Nephron progenitor cell (in vitro differentiated cells): ENCODE results near the gene CEACAM4.
"Not testable (repeated sequence)": the region's sequence is repeated elsewhere in the genome, so short reads cannot be mapped to it uniquely, and the experiment has no call there.

Experiments used
- DNase-seq: peaks from one replicate; pipeline ENCODE4 v3.0.0; 2021
- H3K27ac Mint-ChIP-seq: 2 replicates; pipeline ENCODE4 v1.8.0; 2021; ENCODE audit warnings: mild to moderate bottlenecking, moderate library complexity, mixed read lengths
- H3K27me3 Mint-ChIP-seq: 2 replicates; pipeline ENCODE4 v1.8.0; 2021; ENCODE audit warnings: mild to moderate bottlenecking, low read depth, mixed read lengths; ENCODE audit not compliant: poor library complexity
- H3K36me3 Mint-ChIP-seq: 2 replicates; pipeline ENCODE4 v1.8.0; 2021; ENCODE audit warnings: low read depth, mixed read lengths
- H3K4me1 Mint-ChIP-seq: 2 replicates; pipeline ENCODE4 v1.8.0; 2021; ENCODE audit warnings: mixed read lengths
- H3K4me3 Mint-ChIP-seq: 2 replicates; pipeline ENCODE4 v1.8.0; 2021; ENCODE audit warnings: mild to moderate bottlenecking, moderate library complexity, mixed read lengths
- H3K9me3 Mint-ChIP-seq: 2 replicates; pipeline ENCODE4 v1.8.0; 2021; ENCODE audit warnings: mild to moderate bottlenecking, moderate library complexity, mixed read lengths
- TF ChIP-seq, protein P1 (sequence below): fragments of 200-600 bp; sonication (generic); IDR thresholded peaks from 2 replicates; pipeline ENCODE4 v1.5.0; 2021; ENCODE audit warnings: antibody characterized with exemption

CEACAM4 gene

DNA sequence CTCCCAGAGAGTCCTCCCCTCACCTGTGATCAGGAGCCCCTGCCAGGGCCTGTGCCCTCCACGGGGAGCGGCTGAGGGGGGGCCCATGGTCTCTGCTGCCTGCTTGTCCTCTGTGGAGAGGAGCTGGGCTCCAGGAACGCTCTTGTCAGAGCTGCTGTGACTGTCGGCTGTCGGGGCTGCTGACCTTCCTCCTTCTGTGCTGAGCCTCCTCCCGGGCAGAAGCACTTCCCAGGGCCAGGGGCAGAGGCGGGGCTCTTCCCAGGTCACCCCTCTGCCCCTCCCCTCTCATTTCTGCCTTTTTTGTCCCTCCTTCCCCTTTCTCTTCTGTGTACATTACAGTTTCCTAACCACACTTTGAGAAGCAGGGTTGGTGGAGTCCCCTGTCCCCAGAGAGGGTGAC is at the start of gene CEACAM4:
Gene CEACAM4, minus strand, starts transcription at position 198 of the 400 bp plus-strand sequence. Its CDS starts 111 bp downstream, at position 87.
- no peaks in the 10 kb centered on the region for H3K4me1 Mint-ChIP-seq
- H3K4me3 Mint-ChIP-seq = no peak within 1 kb of the TSS
- no peak for DNase-seq
- H3K36me3 Mint-ChIP-seq = no peaks in the 10 kb centered on the region
- TF ChIP-seq, protein P1, sequence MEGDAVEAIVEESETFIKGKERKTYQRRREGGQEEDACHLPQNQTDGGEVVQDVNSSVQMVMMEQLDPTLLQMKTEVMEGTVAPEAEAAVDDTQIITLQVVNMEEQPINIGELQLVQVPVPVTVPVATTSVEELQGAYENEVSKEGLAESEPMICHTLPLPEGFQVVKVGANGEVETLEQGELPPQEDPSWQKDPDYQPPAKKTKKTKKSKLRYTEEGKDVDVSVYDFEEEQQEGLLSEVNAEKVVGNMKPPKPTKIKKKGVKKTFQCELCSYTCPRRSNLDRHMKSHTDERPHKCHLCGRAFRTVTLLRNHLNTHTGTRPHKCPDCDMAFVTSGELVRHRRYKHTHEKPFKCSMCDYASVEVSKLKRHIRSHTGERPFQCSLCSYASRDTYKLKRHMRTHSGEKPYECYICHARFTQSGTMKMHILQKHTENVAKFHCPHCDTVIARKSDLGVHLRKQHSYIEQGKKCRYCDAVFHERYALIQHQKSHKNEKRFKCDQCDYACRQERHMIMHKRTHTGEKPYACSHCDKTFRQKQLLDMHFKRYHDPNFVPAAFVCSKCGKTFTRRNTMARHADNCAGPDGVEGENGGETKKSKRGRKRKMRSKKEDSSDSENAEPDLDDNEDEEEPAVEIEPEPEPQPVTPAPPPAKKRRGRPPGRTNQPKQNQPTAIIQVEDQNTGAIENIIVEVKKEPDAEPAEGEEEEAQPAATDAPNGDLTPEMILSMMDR = no peak
- H3K9me3 Mint-ChIP-seq = peaks cover 93% of the 10 kb centered on the region
- no peak within 1 kb of the TSS for H3K27ac Mint-ChIP-seq
- peaks cover 5% of the 10 kb centered on the region for H3K27me3 Mint-ChIP-seq

DNA sequence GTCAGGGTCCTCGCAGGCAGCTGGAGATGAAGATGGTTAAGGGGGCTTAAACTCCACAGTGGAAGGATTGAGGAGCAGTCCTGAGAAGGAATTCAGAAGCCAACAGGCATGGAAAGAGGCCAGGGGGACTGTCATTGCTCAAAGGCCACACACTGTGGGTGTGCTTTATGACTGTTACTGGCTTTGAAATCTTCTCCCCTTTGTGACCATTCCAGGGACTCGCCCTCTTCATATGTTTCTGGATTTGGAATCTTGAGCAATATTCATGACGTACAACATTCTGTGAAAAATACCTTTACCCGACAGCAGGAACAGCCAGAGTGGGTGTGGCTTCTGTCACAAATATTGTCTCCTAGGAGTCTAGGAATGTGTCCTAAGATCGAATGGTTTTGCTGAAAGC is 44.6 kb upstream of the CEACAM4 start:
- no peak overlapping the region for H3K27ac Mint-ChIP-seq
- H3K9me3 Mint-ChIP-seq = peaks cover 69% of the 10 kb centered on the region
- DNase-seq = no peak
- no peaks in the 10 kb centered on the region for H3K36me3 Mint-ChIP-seq
- no peak overlapping the region for H3K4me3 Mint-ChIP-seq
- TF ChIP-seq, protein P1 = no peak
- peaks cover 3% of the 10 kb centered on the region for H3K27me3 Mint-ChIP-seq
- H3K4me1 Mint-ChIP-seq = no peaks in the 10 kb centered on the region

DNA sequence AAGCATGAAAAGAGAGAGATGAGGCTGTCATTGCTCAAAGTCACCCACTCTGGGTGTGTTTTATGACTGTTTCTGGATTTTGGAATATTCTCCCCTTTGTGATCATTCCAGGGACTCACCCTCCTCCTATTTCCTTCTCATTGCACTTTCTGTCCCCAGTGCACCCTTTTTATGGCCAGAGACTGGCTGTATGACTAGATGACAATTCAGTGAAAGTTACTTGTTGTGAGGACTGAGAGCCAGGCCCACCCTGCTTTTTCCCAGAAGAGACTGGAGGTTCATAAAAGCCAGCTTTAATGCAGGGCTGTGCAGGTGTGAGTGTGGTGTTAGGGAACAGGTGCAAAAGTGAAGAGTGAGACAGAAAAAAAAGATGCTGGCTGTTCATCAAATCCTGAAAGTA is 43.9 kb upstream of the CEACAM4 start:
- Mint-ChIP-seq H3K4me3 (no peak overlapping the region), H3K27ac (no peak overlapping the region), H3K9me3 (peaks cover 74% of the 10 kb centered on the region), H3K4me1 (no peaks in the 10 kb centered on the region), H3K27me3 (no peaks in the 10 kb centered on the region), H3K36me3 (no peaks in the 10 kb centered on the region)
- no peak for DNase-seq
- TF ChIP-seq, protein P1 = no peak

DNA sequence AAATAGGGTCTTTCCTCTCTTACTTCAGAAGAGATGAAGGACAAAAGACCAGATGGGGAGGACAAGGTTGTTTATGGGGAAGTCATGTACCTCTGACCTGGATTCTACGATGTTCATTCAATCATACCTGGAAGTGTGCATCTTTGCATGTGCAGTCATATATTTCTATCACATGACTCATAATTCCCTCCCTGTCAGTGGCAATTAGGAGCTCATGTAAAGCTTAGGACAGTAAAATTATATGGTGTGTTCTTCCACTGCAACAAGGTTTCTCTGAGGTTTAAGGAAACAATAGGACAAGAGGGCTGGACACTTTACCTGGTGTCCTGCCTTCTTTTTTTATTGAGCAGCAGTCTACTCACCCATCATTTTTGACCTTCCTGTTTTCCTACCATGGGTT is 41.4 kb upstream of the CEACAM4 start:
- no peaks in the 10 kb centered on the region for H3K4me1 Mint-ChIP-seq

DNA sequence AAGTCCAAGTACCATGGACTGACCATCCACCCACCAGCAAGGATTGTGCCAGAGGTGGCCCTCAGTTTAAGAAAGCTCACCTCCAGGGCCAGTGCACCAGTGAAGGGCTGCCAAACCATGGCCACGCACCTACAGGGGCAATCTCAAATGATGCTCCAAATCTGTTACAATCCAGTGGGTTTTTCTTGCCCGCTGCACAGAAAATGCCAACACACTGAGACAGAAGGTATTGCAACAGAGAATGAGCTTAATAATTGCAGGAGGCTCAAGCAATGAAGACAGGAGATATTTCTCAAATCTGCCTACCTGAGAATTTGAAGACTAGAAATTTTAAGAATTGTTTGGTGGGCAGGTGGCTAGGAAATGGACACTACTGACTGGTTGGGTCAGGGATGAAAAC is 39.2 kb upstream of the CEACAM4 start:
- no peak for DNase-seq
- Mint-ChIP-seq H3K27me3 (no peaks in the 10 kb centered on the region), H3K27ac (no peak overlapping the region), H3K4me3 (no peak overlapping the region), H3K4me1 (no peaks in the 10 kb centered on the region), H3K9me3 (peaks cover 96% of the 10 kb centered on the region), H3K36me3 (no peaks in the 10 kb centered on the region)
- TF ChIP-seq, protein P1 = no peak

More for the DNA sequence above, 41.4 kb upstream of the CEACAM4 start:
- peaks cover 90% of the 10 kb centered on the region for H3K9me3 Mint-ChIP-seq
- TF ChIP-seq, protein P1 = no peak
- no peaks in the 10 kb centered on the region for H3K27me3 Mint-ChIP-seq
- H3K4me3 Mint-ChIP-seq = no peak overlapping the region
- H3K27ac Mint-ChIP-seq = no peak overlapping the region
- no peaks in the 10 kb centered on the region for H3K36me3 Mint-ChIP-seq
- DNase-seq = no peak

DNA sequence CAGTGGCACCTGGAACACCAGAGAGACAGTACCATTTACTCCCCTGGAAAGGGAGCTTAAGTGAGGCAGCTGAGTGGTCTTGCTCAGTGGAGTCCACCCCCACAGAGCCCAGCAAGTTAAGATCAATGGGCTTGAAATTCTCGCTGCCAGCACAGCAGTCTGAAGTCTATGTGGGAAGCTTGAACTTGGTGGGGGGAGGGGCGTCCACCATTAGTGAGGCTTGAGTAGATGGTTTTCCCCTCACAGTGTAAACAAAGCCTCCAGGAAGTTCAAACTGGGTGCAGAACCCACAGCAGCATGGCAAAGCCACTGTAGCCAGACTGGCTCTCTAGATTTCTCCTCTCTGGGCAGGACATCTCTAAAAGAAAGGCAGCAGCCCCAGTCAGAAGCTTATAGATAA is 30.3 kb upstream of the CEACAM4 start:
- H3K27ac Mint-ChIP-seq = no peak overlapping the region
- H3K9me3 Mint-ChIP-seq = peaks cover 82% of the 10 kb centered on the region
- no peaks in the 10 kb centered on the region for H3K27me3 Mint-ChIP-seq
- no peaks in the 10 kb centered on the region for H3K36me3 Mint-ChIP-seq
- TF ChIP-seq, protein P1 = no peak
- no peak overlapping the region for H3K4me3 Mint-ChIP-seq
- no peak for DNase-seq
- H3K4me1 Mint-ChIP-seq = no peaks in the 10 kb centered on the region

DNA sequence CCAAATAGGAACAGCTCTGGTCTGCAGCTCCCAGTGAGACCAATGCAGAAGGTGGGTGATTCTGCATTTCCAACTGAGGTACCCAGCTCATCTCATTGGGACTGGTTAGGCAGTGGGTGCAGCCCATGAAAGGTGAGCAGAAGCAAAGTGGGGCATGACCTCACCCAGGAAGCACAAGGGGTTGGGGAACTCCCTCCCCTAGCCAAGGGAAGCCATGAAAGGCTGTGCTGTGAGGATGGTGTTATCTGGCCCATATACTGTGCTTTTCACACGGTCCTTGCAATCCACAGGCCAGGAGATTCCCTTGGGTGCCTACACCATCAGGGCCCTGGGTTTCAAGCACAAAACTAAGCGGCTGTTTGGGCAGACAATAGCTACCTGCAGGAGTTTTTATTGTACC is 29.9 kb upstream of the CEACAM4 start:
- H3K4me3 Mint-ChIP-seq, DNase-seq, H3K36me3 Mint-ChIP-seq, H3K27ac Mint-ChIP-seq, H3K27me3 Mint-ChIP-seq, H3K4me1 Mint-ChIP-seq: not testable (repeated sequence)
- peaks cover 81% of the 10 kb centered on the region for H3K9me3 Mint-ChIP-seq
